Thoracic aorta endothelial cell (primary cell): Measurements from ENCODE around the gene TRIP12. TPM values are rescaled to one million over a fixed set of nuclear protein-coding genes. Genes with fewer than 3 reads are reported as not detected.

Experiments used
- small RNA-seq: library from RNA; depleted of rRNA; stranded (forward); fragments of <200 nt; gene quantifications from one replicate; pipeline ENCODE3, GENCODE V24; 2012
- total RNA-seq: library from RNA; depleted of rRNA; stranded (reverse); fragments of >200 nt; gene quantifications from 2 replicates; pipeline ENCODE4 v1.2.3, GENCODE V29; 2012

TRIP12 gene
- total RNA-seq = 348 and 389 TPM in 2 replicates

DNA sequence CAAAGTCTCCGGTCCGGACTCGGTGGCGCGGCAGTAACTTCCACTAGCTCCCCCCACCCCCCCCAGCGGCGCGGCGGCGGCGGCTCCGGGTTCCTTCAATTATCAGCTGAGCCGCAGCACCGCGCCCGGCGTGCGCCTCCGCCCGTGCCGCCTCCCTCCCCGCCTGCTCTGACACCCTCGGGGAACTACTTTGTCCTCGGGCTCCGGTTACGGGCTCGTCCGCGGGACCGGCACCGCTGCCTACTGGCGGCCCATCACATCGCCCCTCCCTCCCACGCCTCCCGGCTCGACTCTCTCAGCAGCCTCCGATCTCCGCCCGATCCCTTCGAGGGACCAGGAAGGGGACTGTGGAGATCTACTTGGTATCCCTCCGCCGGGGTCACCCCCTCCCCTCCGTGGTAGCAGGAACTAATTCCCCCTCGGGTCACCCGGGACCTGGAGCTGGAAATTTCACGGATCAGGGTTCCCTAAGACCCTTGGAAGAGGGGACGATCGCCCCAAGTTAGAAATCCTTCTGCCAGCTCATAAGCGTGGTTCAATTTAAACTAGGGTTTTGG is at the start of gene TRIP12:
TRIP12 (minus strand) TSS at position 118 of the 557 bp plus-strand sequence. CDS start 41,930 bp downstream, outside the sequence.

GRCh38 chr2:229922449-229923386 is 909 bp upstream of the TRIP12 start, which contains the start of gene FBXO36:
Gene FBXO36, plus strand, starts transcription at chr2:229922503. Its CDS starts 11 bp downstream, at chr2:229922514.

GRCh38 chr2:229714080-229714735 is 207.6 kb downstream of the TRIP12 start, which contains the start of gene DNER:
Gene DNER, minus strand, starts transcription at chr2:229714555. Its CDS starts 132 bp downstream, at chr2:229714423.

Small RNAs within 50 kb of the gene (small RNA-seq; reads per million reads assigned to genes)
- not detected for gene RNU6-613P
- not detected for gene RNU6-964P

Other genes starting within 250 kb of the TRIP12 start
- 0.07 and 0.13 TPM in 2 replicates for gene DNER, start 207.5 kb downstream of the TRIP12 start, total RNA-seq
- gene FBXO36, start 494 bp upstream of the TRIP12 start, total RNA-seq = 1.6 TPM in 2 replicates
- gene SLC16A14, start 146.9 kb upstream of the TRIP12 start, total RNA-seq = 0.13 and 0.93 TPM in 2 replicates